Thoracic aorta (tissue), 2 donors: Measurements from ENCODE around the gene PLXNA1. TPM values are rescaled to one million over a fixed set of nuclear protein-coding genes. Genes with fewer than 3 reads are reported as not detected.

Source experiments
- ATAC-seq: fragments of 150-250 bp; one replicate; pipeline ENCODE4 v1.8.0; 2017; ENCODE audit warnings: low read depth; ENCODE audit not compliant: insufficient number of reproducible peaks, low FRiP score
- DNase-seq: peaks from one replicate; pipeline ENCODE4 v3.0.0-alpha.2; 2020; ENCODE audit warnings: low spot score
- H3K27ac ChIP-seq, 2 donors: fragments of 200-600 bp; sonication (generic); 1 replicate in 1 of 2; 2 replicates in 1 of 2; pipeline ENCODE4 v1.5.1; 2016; ENCODE audit warnings: mild to moderate bottlenecking in 2 of 2, moderate library complexity in 2 of 2
- H3K27me3 ChIP-seq: fragments of 200-600 bp; sonication (generic); replicated peaks from 2 replicates; pipeline ENCODE4 v1.6.0; 2016; ENCODE audit warnings: mild to moderate bottlenecking; ENCODE audit not compliant: insufficient read depth
- H3K36me3 ChIP-seq: fragments of 200-600 bp; sonication (generic); one replicate; pipeline ENCODE4 v1.5.1; 2016
- H3K4me1 ChIP-seq, 2 donors: fragments of 200-600 bp; sonication (generic); 1 replicate in 1 of 2; 2 replicates in 1 of 2; pipeline versions ENCODE4 v1.5.1 to v1.6.0; 2016; ENCODE audit warnings: low read depth in 2 of 2, mild to moderate bottlenecking in 1 of 2; ENCODE audit not compliant: control insufficient read depth in 1 of 2
- H3K4me3 ChIP-seq: fragments of 200-600 bp; sonication (generic); 2 replicates; pipeline ENCODE4 v1.5.1; 2016; ENCODE audit warnings: mild to moderate bottlenecking
- H3K9me3 ChIP-seq: fragments of 200-600 bp; sonication (generic); 2 replicates; pipeline ENCODE4 v1.5.1; 2016
- CTCF ChIP-seq: fragments of 200-600 bp; sonication (generic); IDR thresholded peaks from one replicate; pipeline ENCODE4 v1.5.1; 2019; ENCODE audit warnings: antibody characterized with exemption
- total RNA-seq, 2 donors: library from RNA; depleted of rRNA; stranded (reverse); fragments of >200 nt; gene quantifications; one replicate each; pipeline versions ENCODE4 v1.1.0 to v1.2.3, GENCODE V29; 2016

The PLXNA1 gene
- total RNA-seq, 2 donors from 2014 or later = 70.1 to 102 TPM

DNA sequence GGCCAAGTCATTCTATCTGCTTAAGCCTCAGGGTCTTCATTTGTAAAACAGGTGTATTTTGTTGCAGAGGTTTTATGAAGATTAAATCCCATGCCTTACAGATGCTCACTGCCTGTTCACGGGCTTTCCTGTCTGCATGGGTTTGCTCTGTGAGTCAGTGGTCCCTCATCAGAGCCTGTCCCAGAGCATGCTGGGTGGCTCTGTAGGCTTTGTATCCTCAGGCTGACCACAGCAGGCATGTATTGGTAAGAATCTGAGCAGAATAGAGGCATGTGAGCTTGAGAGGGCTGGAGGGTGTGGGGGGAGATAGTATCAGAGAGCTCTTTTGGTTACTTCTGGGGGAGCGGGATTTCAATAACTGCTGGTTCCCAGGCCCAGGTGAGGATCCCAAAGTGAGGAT lies 45.4 kb upstream of the PLXNA1 start:
- peaks cover 2 to 24% of the 10 kb centered on the region in 2 donors for H3K4me1 ChIP-seq
- no peaks in the 10 kb centered on the region for H3K9me3 ChIP-seq
- no peak overlapping the region for H3K4me3 ChIP-seq
- no peak for TF ChIP-seq CTCF
- H3K36me3 ChIP-seq = no peaks in the 10 kb centered on the region
- no peaks in the 10 kb centered on the region for H3K27me3 ChIP-seq
- no peak for DNase-seq
- no peak overlapping the region for H3K27ac ChIP-seq
- ATAC-seq = no peak

DNA sequence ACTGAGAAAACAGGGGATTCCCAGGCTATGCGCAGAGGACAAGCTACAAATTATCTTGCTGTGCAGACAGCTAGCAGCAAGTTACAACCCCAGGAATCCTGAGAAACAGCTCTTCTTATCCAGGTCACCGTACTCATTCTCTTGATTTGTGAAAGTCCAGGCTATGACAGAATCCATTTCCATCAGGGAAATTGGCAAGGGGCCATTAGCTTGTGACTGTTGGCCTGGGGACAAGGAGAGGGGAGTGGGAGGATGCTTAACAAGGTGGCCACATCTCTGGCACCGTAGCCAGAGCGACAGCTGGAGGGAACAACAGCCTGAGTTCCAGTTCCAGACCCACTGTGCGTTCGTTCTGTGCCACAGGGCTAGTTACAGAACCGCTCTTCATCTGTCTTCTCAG lies 44.9 kb upstream of the PLXNA1 start:
- H3K4me1 ChIP-seq = peaks cover 2 to 19% of the 10 kb centered on the region in 2 donors
- no peak overlapping the region for H3K27ac ChIP-seq
- H3K4me3 ChIP-seq = no peak overlapping the region
- no peaks in the 10 kb centered on the region for H3K9me3 ChIP-seq
- H3K27me3 ChIP-seq = no peaks in the 10 kb centered on the region
- ATAC-seq (no peak), DNase-seq (no peak)
- no peak for TF ChIP-seq CTCF
- H3K36me3 ChIP-seq = no peaks in the 10 kb centered on the region

DNA sequence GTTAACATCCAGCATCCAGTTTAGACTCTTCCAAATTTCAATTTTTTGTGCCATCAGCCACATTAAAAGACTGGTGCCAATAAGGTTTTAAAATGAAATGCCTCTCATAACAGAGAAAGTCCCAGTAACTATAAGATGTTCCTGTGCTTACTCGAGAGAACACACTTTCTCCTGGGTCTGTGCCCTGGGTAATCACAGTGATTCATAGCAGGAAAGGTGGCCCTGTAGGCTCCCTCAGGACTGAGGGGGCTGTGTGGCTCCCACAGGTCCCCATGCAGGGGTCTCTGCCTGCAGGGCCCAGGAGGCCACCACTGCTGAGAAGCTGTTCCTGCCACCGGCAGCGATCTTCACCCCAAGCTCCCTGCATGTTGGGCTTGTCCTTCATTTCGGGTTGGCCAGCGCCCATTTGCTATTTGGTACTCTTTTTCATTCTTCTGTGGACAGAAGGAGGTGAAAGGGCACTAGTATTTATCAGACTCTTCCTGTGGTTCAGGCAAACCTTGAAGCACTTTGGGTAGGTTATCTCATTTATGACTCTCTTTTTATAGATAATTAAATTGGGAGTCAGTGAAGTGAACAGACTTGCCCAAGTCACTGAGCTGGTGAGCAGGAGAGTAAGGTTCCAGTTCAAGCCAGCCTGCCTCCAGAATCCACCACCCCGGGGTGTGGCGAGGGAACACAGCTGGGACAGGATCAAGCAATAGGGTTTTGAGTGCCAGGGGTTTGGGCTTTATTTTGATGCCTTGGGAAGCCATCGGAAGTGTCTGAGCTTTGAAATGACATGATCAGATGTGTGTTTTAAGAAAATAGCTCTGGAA lies 44.2 kb upstream of the PLXNA1 start:
- no peak overlapping the region for H3K27ac ChIP-seq
- peaks cover 2 to 19% of the 10 kb centered on the region in 2 donors for H3K4me1 ChIP-seq
- DNase-seq = no peak
- TF ChIP-seq CTCF = no peak
- no peak for ATAC-seq
- no peak overlapping the region for H3K4me3 ChIP-seq
- no peaks in the 10 kb centered on the region for H3K27me3 ChIP-seq
- H3K9me3 ChIP-seq = no peaks in the 10 kb centered on the region
- H3K36me3 ChIP-seq = no peaks in the 10 kb centered on the region

GRCh38 chr3:126939338-126939718 lies 43.6 kb upstream of the PLXNA1 start:
- TF ChIP-seq CTCF = no peak
- ATAC-seq (no peak), DNase-seq (no peak)
- H3K4me3 ChIP-seq = no peak overlapping the region
- no peaks in the 10 kb centered on the region for H3K9me3 ChIP-seq
- H3K27me3 ChIP-seq = no peaks in the 10 kb centered on the region
- H3K27ac ChIP-seq = no peak overlapping the region
- H3K36me3 ChIP-seq = no peaks in the 10 kb centered on the region
- H3K4me1 ChIP-seq = peaks cover 2 to 19% of the 10 kb centered on the region in 2 donors

DNA sequence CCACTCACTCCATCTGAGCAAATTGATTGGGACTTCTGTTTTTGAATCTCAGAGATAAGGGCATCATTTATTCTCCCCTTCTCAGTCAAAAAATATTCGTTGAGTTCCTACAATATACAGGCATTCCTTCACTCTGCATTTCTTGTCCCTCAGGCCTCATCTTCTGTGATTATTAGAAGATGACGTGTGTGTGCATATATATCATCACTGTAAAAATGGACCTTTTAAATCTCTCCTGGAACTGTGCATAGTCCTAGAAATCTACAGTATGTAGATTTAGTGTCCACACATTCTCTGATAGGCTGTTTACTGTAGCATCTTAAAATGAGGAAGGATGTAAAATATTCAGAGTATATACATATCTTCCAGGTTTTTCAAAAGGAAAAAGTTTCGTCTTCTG lies 43.2 kb upstream of the PLXNA1 start:
- DNase-seq (no peak), ATAC-seq (no peak)
- Histone ChIP-seq H3K27me3 (no peaks in the 10 kb centered on the region), H3K36me3 (no peaks in the 10 kb centered on the region), H3K9me3 (no peaks in the 10 kb centered on the region), H3K4me1 (peaks cover 2 to 19% of the 10 kb centered on the region in 2 donors), H3K4me3 (no peak overlapping the region), H3K27ac (no peak overlapping the region)
- TF ChIP-seq CTCF = no peak
